ENCODE data around the gene MADCAM1. TPM values are rescaled to one million over a fixed set of nuclear protein-coding genes. Genes with fewer than 3 reads are reported as not detected.
"Not testable (repeated sequence)": the region's sequence is repeated elsewhere in the genome, so short reads cannot be mapped to it uniquely, and the experiment has no call there.

MADCAM1 gene
- under 1 TPM in 1 of 2 experiments, not detected in 1; 0.15 TPM for total RNA-seq

DNA sequence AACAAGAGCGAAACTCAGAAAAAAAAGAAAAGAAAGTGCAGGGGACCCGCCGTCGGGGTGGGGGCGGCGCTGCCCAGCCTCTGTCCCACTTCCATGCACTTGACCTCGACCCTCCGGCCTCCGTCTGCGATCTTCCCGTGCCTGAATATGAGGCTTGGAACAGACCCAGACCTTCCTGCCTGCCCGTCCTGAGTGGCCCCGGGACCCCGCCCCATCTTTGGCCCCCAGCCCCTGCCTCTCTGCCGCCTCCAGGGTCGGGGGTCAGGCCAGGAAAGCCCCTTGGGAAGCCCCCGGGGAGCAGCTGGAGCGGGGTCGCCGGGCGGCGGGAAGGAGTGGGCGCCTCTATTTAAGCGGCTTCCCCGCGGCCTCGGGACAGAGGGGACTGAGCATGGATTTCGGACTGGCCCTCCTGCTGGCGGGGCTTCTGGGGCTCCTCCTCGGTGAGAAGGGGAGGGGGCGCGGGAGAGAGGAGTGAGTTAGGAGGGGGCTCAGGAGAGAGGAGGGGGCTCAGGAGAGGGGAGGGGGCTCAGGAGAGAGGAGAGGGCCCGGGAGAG, at the start of gene MADCAM1:
Gene MADCAM1 (plus strand): TSS at position 375 of the 554 bp plus-strand sequence. CDS start 14 bp downstream, at position 389.
- Mint-ChIP-seq H3K36me3 (ENCODE audit: low read depth) (no peaks in the 10 kb centered on the region), H3K9me3 (peaks cover 5% of the 10 kb centered on the region), H3K27me3 (peaks cover 21% of the 10 kb centered on the region), H3K4me1 (no peaks in the 10 kb centered on the region), H3K4me3 (no peak within 1 kb of the TSS), H3K27ac (no peak within 1 kb of the TSS)
- ChIA-PET POLR2A (interaction anchor here (0.7 kb wide), 1 partner anchor 1793 kb away, joined by 3 read pairs; no protein-coding TSS in a partner anchor), CTCF (interaction anchor here (1.2 to 3.3 kb wide), 6 partner anchors 7 to 114 kb away, joined by 3 to 25 read pairs (median 6); no protein-coding TSS in a partner anchor)
- DNase-seq = no peak

DNA sequence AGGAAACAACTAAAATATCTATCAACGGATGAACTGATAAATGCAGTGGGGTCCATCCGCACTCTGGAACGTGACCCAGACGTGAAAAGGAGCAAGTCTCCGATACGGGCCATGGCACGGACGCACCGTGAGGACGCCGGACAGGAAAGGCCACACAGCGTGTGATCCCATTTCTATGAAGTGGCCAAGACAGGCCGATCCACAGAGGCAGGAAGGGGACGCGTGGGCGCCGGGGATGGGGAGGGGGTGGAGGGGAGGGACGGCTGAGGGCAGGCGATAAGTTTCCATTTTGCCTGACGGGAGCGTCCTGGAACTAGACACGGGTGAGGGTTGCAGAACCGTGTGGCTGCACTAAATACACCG, 49.2 kb upstream of the MADCAM1 start:
- DNase-seq = no peak
- Mint-ChIP-seq H3K27ac (no peak overlapping the region), H3K9me3 (peaks cover 7% of the 10 kb centered on the region), H3K36me3 (ENCODE audit: low read depth) (no peaks in the 10 kb centered on the region), H3K4me1 (no peaks in the 10 kb centered on the region), H3K27me3 (no peaks in the 10 kb centered on the region), H3K4me3 (no peak overlapping the region)
- ChIA-PET POLR2A (no interaction called here), CTCF (no interaction called here)

GRCh38 chr19:447816-448560, 48.3 kb upstream of the MADCAM1 start:
- ChIA-PET CTCF (no interaction called here), POLR2A (no interaction called here)

DNA sequence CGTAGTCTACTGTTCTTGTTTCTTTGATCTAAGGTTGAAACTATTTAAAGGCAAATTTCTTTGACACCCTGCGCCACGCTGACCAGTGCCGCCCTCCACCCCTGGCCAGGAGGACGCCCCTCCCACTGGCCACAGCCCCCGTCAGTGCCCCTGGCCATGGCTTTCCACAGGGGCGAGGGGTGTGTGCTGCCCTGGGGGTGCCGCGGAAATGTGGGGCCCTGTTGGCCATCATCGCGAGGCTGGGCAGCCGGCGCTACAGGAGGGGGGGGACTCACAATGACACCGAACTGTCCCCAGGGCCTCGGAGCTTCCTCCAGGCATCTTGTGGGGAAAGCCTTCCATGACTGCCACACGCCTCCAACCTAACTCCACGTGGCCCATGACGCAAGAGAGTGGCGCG, 46.4 kb upstream of the MADCAM1 start:
- ChIA-PET CTCF (no interaction called here), POLR2A (no interaction called here)
- no peaks in the 10 kb centered on the region for H3K4me1 Mint-ChIP-seq
- H3K36me3 Mint-ChIP-seq (ENCODE audit: low read depth) = no peaks in the 10 kb centered on the region
- H3K9me3 Mint-ChIP-seq = peaks cover 6% of the 10 kb centered on the region
- H3K27me3 Mint-ChIP-seq = no peaks in the 10 kb centered on the region
- H3K4me3 Mint-ChIP-seq = no peak overlapping the region
- no peak overlapping the region for H3K27ac Mint-ChIP-seq
- DNase-seq = no peak

More at GRCh38 chr19:447816-448560, 48.3 kb upstream of the MADCAM1 start:
- no peaks in the 10 kb centered on the region for H3K36me3 Mint-ChIP-seq (ENCODE audit: low read depth)
- H3K9me3 Mint-ChIP-seq = peaks cover 6% of the 10 kb centered on the region
- no peak for DNase-seq
- H3K4me1 Mint-ChIP-seq = no peaks in the 10 kb centered on the region
- no peaks in the 10 kb centered on the region for H3K27me3 Mint-ChIP-seq
- no peak overlapping the region for H3K27ac Mint-ChIP-seq
- H3K4me3 Mint-ChIP-seq = no peak overlapping the region

DNA sequence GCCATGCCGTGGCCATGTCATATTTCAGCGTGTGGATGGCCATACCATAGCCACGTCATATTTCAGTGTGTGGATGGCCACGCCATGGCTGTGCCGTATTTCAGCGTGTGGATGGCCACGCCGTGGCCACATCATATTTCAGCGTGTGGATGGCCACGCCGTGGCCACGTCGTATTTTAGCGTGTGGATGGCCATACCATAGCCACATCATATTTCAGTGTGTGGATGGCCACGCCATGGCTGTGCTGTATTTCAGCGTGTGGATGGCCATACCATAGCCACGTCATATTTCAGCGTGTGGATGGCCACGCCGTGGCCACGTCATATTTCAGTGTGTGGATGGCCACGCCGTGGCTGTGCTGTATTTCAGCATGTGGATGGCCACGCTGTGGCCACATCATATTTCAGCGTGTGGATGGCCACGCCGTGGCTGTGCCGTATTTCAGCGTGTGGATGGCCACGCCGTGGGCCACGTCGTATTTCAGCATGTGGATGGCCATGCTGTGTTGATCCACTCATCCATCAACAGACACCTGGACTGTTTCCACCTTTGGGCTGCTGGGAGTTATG, 45.3 kb upstream of the MADCAM1 start:
- H3K36me3 Mint-ChIP-seq (ENCODE audit: low read depth); H3K27me3 Mint-ChIP-seq; H3K4me3 Mint-ChIP-seq; POLR2A ChIA-PET; H3K27ac Mint-ChIP-seq; H3K9me3 Mint-ChIP-seq; CTCF ChIA-PET; DNase-seq; H3K4me1 Mint-ChIP-seq: not testable (repeated sequence)

DNA sequence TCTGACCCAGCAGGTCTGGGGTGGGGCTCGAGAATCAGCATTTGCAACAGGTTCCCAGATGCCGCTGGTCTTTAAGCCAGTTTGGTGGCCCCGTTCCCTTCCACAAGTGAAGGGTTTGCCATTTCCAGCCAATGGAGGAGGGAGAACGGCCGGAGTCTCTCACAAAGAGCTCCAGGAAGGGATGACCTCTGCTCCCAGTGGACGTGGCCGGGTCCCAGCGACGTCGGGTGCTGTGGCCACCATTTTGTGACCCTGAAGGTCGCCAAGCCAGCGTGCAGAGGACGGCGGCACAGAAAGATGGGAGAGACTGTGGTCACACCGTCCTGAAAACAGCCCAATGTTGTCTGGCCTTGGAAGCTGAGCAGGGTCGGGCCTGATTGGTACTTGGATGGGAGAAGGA, 43.5 kb upstream of the MADCAM1 start:
- H3K27me3 Mint-ChIP-seq = no peaks in the 10 kb centered on the region
- H3K9me3 Mint-ChIP-seq = peaks cover 6% of the 10 kb centered on the region
- ChIA-PET CTCF (no interaction called here), POLR2A (no interaction called here)
- no peak overlapping the region for H3K4me3 Mint-ChIP-seq
- no peaks in the 10 kb centered on the region for H3K4me1 Mint-ChIP-seq
- no peak overlapping the region for H3K27ac Mint-ChIP-seq
- DNase-seq = no peak
- H3K36me3 Mint-ChIP-seq (ENCODE audit: low read depth) = no peaks in the 10 kb centered on the region

GRCh38 chr19:453606-454005, 42.7 kb upstream of the MADCAM1 start:
- POLR2A ChIA-PET = no interaction called here
- H3K9me3 Mint-ChIP-seq = peaks cover 6% of the 10 kb centered on the region
- H3K4me1 Mint-ChIP-seq = no peaks in the 10 kb centered on the region
- H3K36me3 Mint-ChIP-seq (ENCODE audit: low read depth) = no peaks in the 10 kb centered on the region
- CTCF ChIA-PET = no interaction called here
- H3K27ac Mint-ChIP-seq = no peak overlapping the region
- H3K4me3 Mint-ChIP-seq = no peak overlapping the region
- no peaks in the 10 kb centered on the region for H3K27me3 Mint-ChIP-seq
- DNase-seq = no peak

GRCh38 chr19:455031-455705, 41.1 kb upstream of the MADCAM1 start:
- Mint-ChIP-seq H3K27ac (no peak overlapping the region), H3K27me3 (peaks cover 6% of the 10 kb centered on the region), H3K4me1 (peaks cover 4% of the 10 kb centered on the region), H3K36me3 (ENCODE audit: low read depth) (no peaks in the 10 kb centered on the region), H3K4me3 (no peak overlapping the region), H3K9me3 (peaks cover 6% of the 10 kb centered on the region)
- ChIA-PET CTCF (no interaction called here), POLR2A (no interaction called here)
- DNase-seq = no peak

DNA sequence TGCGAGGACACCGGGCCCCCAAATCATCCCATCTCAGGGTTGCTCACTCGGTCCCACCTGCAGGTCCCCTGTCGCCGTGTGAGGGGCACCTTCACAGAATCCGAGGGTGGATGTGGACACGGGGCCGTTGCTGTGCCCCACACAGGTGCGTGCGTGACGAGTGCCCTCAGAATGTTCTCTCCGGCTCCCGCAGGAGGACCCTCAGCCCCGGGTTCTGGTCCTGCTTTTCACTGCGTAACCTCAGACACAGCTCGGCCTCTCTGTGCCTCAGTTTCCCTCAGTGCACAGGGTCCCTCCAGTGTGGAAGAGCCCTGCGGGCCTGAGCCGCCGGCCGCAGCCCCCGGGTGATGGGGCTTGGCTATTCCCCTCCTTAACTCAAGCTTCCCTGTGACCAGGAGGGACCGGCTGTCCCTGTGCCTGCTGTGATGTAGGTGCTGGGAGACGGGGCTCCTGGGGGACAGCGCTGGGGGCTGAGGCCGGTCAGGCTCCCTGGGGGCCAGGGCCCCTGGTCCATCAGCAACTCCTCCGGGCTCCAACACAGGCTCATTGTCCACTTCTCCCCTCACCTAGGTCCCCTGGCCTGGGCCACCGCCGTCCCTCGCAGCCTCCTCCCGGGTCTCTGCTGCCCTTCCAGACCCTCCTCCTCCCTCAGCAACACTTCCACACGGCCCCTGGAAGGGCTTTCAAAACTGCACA, 40.3 kb upstream of the MADCAM1 start:
- CTCF ChIA-PET = no interaction called here

DNA sequence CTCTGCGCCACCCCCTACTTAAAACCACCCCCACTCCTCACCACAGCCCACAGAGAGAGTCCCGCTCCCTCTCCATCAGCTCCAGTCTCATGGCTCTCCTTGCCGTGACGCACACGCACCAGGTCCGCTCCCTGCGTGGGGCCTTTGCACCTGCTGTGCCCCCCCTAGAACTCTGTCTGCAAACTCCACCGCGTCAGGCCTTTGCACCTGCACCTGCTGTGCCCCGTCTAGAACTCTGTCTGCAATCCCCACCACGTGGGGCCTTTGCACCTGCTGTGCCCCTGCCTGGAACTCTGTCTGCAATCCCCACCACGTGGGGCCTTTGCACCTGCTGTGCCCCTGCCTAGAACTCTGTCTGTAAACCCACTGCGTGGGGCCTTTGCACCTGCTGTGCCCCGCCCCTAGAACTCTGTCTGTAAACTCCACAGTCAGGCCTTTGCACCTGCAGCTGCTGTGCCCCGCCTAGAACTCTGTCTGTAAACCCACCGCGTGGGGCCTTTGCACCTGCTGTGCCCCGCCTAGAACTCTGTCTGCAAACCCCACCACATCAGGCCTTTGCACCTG, 39.7 kb upstream of the MADCAM1 start:
- DNase-seq = no peak
- H3K27ac Mint-ChIP-seq = no peak overlapping the region
- H3K36me3 Mint-ChIP-seq (ENCODE audit: low read depth) = no peaks in the 10 kb centered on the region
- ChIA-PET CTCF (no interaction called here), POLR2A (no interaction called here)
- H3K4me1 Mint-ChIP-seq = peaks cover 5% of the 10 kb centered on the region
- H3K9me3 Mint-ChIP-seq = peaks cover 2% of the 10 kb centered on the region
- H3K27me3 Mint-ChIP-seq = peaks cover 8% of the 10 kb centered on the region
- H3K4me3 Mint-ChIP-seq = no peak overlapping the region

More for the DNA sequence above, 40.3 kb upstream of the MADCAM1 start:
- Mint-ChIP-seq H3K36me3 (ENCODE audit: low read depth) (no peaks in the 10 kb centered on the region), H3K27ac (no peak overlapping the region), H3K27me3 (peaks cover 6% of the 10 kb centered on the region), H3K4me3 (no peak overlapping the region), H3K9me3 (peaks cover 2% of the 10 kb centered on the region), H3K4me1 (peaks cover 4% of the 10 kb centered on the region)
- DNase-seq = no peak
- POLR2A ChIA-PET = no interaction called here

- H3K36me3 Mint-ChIP-seq (ENCODE audit: low read depth) = no peaks in the 10 kb centered on the region
- peaks cover 16% of the 10 kb centered on the region for H3K27me3 Mint-ChIP-seq
- H3K4me1 Mint-ChIP-seq = peaks cover 6% of the 10 kb centered on the region
- no peak overlapping the region for H3K27ac Mint-ChIP-seq
- H3K4me3 Mint-ChIP-seq = no peak overlapping the region
- ChIA-PET POLR2A (no interaction called here), CTCF (no interaction called here)
- no peaks in the 10 kb centered on the region for H3K9me3 Mint-ChIP-seq
- DNase-seq = no peak
Observed at GRCh38 chr19:457636-458035, 38.6 kb upstream of the MADCAM1 start.

DNA sequence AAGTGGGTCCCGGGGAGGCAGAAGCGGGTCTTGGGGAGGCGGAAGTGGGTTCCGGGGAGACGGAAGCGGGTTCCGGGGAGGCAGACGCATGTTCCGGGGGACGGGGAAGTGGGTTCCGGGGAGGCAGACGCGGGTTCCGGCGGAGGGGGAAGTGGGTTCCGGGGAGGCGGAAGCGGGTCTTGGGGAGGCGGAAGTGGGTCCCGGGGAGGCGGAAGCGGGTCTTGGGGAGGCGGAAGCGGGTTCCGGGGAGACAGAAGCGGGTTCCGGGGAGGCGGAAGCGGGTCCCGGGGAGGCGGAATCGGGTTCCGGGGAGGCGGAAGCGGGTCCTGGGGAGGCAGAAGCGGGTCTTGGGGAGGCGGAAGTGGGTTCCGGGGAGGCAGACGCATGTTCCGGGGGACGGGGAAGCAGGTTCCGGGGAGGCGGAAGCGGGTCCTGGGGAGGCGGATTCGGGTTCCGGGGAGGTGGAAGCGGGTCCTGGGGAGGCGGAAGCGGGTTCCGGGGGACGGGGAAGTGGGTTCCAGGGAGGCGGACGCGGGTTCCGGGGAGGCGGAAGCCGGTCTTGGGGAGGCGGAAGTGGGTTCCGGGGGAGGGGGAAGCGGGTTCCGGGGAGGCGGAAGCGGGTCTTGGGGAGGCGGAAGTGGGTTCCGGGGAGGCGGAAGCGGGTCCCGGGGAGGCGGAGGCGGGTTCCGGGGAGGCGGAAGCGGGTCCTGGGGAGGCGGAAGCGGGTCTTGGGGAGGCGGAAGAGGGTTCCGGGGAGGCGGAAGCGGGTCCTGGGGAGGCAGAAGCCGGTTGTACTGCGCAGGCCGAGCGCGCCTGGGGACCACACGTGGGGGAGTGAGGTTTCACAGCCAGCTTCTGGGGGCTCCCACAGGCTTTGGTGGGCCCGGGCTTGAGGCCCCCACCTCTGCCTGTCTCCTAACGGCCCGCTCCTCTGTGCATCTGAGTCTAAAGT, 37.9 kb upstream of the MADCAM1 start:
- CTCF ChIA-PET = no interaction called here

More for the DNA sequence above, 37.9 kb upstream of the MADCAM1 start:
- POLR2A ChIA-PET = no interaction called here
- Mint-ChIP-seq H3K4me3 (no peak overlapping the region), H3K27me3 (peaks cover 19% of the 10 kb centered on the region), H3K36me3 (ENCODE audit: low read depth) (no peaks in the 10 kb centered on the region), H3K27ac (no peak overlapping the region), H3K9me3 (no peaks in the 10 kb centered on the region), H3K4me1 (peaks cover 6% of the 10 kb centered on the region)
- no peak for DNase-seq
